Glutamatergic neuron (in vitro differentiated cells): ENCODE data around the gene PRMT7. TPM values are rescaled to one million over a fixed set of nuclear protein-coding genes. Genes with fewer than 3 reads are reported as not detected.

Experiments
- DNase-seq: peaks from one replicate; pipeline ENCODE4 v3.0.0; 2022
- H3K27ac Mint-ChIP-seq: one replicate; pipeline ENCODE4 v1.8.0; 2020; ENCODE audit warnings: mild to moderate bottlenecking, mixed read lengths, inconsistent platforms; ENCODE audit not compliant: unreplicated experiment
- H3K27me3 Mint-ChIP-seq: one replicate; pipeline ENCODE4 v1.8.0; 2020; ENCODE audit warnings: mild to moderate bottlenecking, moderate library complexity, mixed read lengths, inconsistent platforms; ENCODE audit not compliant: unreplicated experiment
- H3K36me3 Mint-ChIP-seq: one replicate; pipeline ENCODE4 v1.8.0; 2020; ENCODE audit warnings: mild to moderate bottlenecking, mixed read lengths, inconsistent platforms; ENCODE audit not compliant: unreplicated experiment
- H3K4me1 Mint-ChIP-seq: one replicate; pipeline ENCODE4 v1.8.0; 2020; ENCODE audit warnings: mild to moderate bottlenecking, low read depth, mixed read lengths, inconsistent platforms; ENCODE audit not compliant: unreplicated experiment
- H3K4me3 Mint-ChIP-seq: one replicate; pipeline ENCODE4 v1.8.0; 2020; ENCODE audit warnings: mild to moderate bottlenecking, mixed read lengths, inconsistent platforms; ENCODE audit not compliant: unreplicated experiment
- H3K9me3 Mint-ChIP-seq: one replicate; pipeline ENCODE4 v1.8.0; 2020; ENCODE audit warnings: mild to moderate bottlenecking, moderate library complexity, mixed read lengths, inconsistent platforms; ENCODE audit not compliant: unreplicated experiment
- total RNA-seq: library from RNA; stranded (reverse); fragmentation: NEBNext Ultra II Directional; extraction: Animal tissue kit (Norgen Biotek cat#: 25700); gene quantifications from one replicate; pipeline ENCODE4 v1.2.1, GENCODE V29; 2021; ENCODE audit not compliant: unreplicated experiment
- TF ChIP-seq, protein P1 (sequence below): fragments of 200-600 bp; sonication (generic); IDR thresholded peaks from one replicate; pipeline ENCODE4 v1.5.0; 2021; ENCODE audit not compliant: partially characterized antibody, unreplicated experiment

Gene PRMT7
- total RNA-seq, 1 donor from 2014 or later: 62.7 TPM

DNA sequence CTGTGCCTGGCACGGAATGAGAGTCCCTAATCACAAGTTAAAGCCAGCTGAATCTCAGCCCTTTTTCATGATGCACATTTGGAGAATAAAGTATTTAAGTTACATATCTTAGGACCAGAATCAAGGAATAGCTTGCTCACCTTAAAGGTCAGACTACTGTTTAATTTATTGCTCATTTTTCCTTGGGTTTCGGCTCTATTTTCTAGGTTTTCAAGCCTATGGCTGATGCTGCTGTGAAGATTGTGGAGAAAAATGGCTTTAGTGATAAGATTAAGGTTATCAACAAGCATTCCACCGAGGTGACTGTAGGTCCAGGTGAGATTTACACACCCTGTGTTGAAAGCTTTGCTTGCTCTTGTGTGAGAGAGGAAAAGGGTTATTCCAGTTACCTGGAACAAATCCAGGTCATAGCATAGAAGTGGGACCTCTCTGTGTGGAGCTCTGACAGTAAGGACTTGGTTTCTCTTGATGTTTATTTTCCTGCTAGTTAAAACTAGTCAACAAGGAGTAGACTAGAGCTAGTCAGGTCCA is 18.1 kb downstream of the PRMT7 start:
- no peaks in the 10 kb centered on the region for H3K4me1 Mint-ChIP-seq
- no peaks in the 10 kb centered on the region for H3K36me3 Mint-ChIP-seq
- no peaks in the 10 kb centered on the region for H3K9me3 Mint-ChIP-seq
- DNase-seq: no peak
- no peaks in the 10 kb centered on the region for H3K27me3 Mint-ChIP-seq
- H3K4me3 Mint-ChIP-seq: no peak overlapping the region
- H3K27ac Mint-ChIP-seq: no peak overlapping the region
- TF ChIP-seq, protein P1, sequence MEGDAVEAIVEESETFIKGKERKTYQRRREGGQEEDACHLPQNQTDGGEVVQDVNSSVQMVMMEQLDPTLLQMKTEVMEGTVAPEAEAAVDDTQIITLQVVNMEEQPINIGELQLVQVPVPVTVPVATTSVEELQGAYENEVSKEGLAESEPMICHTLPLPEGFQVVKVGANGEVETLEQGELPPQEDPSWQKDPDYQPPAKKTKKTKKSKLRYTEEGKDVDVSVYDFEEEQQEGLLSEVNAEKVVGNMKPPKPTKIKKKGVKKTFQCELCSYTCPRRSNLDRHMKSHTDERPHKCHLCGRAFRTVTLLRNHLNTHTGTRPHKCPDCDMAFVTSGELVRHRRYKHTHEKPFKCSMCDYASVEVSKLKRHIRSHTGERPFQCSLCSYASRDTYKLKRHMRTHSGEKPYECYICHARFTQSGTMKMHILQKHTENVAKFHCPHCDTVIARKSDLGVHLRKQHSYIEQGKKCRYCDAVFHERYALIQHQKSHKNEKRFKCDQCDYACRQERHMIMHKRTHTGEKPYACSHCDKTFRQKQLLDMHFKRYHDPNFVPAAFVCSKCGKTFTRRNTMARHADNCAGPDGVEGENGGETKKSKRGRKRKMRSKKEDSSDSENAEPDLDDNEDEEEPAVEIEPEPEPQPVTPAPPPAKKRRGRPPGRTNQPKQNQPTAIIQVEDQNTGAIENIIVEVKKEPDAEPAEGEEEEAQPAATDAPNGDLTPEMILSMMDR: peak; percentile 60

DNA sequence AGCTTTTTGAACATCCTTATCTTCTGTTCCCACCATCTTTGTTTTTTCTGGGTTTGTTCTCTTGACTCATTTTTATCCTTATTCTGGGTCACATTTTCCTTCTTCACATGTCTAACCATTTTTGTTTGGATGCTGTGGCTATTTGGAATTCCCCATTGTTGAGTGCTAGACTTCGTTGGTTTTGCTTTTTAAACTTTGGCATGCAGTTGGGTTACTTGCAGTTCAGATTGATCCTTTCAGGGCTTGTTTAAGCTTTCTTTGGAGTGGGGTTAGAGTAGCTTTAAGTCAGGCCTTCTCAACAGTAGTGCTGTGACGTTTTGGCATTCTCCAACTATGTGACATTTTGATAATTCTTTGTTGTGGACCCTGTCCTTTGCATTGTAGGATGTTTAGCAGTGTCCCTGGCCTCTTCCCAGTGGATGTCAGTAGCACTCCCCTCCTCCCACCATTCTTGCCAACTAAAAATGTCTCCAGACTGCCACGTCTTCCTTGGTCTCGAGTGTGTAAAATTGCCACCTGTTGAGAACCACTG is 21.1 kb downstream of the PRMT7 start:
- Mint-ChIP-seq H3K27me3 (no peaks in the 10 kb centered on the region), H3K27ac (no peak overlapping the region), H3K36me3 (no peaks in the 10 kb centered on the region), H3K9me3 (no peaks in the 10 kb centered on the region), H3K4me3 (no peak overlapping the region), H3K4me1 (no peaks in the 10 kb centered on the region)
- TF ChIP-seq, protein P1: no peak
- no peak for DNase-seq

DNA sequence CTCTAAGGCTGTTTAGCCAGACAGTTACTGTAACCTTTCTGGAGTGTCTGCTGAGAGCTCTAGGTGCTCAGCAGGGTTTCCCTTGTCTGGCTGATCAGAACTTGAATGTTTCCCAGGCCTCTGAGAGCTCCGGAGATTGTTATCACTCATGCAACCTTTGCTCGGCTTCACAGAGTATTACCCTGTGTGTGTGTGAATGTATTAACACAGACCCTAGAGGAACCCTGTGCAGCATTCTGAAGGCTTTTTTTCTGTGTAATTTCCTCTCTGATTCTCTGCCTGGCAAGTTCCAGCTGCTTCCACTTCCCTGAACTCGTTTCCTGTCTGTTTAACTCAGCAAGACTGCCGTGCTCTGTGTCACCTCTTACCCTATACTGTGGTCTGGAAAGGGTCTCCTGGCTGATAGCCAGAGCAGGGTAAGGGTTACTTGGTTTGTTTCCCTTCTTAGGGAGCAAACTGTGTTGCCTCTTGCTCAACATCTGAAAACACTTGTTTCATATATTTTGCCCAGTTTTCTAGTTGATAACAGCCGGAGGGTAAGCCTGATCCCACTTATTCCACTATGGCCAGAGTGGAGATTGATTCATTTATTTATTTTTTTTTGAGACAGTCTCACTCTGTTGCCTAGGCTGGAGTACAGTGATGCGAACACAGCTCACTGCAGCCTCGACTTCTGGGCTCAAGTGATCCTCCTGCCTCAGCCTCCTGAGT is 21.7 kb downstream of the PRMT7 start:
- Mint-ChIP-seq H3K27ac (no peak overlapping the region), H3K9me3 (no peaks in the 10 kb centered on the region), H3K36me3 (no peaks in the 10 kb centered on the region), H3K4me1 (no peaks in the 10 kb centered on the region), H3K27me3 (no peaks in the 10 kb centered on the region), H3K4me3 (no peak overlapping the region)
- no peak for DNase-seq
- TF ChIP-seq, protein P1: no peak

DNA sequence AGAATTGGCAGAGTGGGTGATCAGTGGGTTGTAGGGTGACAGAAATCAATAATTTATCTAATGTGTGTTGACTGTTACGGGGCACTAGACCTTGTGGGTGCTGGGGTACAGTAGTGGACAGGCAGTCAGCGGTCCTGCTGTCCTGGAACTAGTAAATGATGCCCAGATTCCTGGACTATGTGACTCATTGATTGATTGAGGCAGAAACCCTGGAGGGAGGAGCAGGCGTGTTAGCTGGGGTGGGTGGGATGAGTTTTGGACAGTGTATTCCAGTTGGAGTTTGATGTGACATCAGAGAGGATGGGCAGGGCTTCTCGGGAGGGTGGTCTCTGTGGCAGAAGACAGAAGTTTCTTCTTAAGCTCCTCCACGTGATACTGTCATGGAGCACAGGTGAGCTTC is 24.4 kb downstream of the PRMT7 start:
- Mint-ChIP-seq H3K9me3 (no peaks in the 10 kb centered on the region), H3K4me3 (peak overlapping the region; percentile 30), H3K27me3 (peaks cover 3% of the 10 kb centered on the region), H3K4me1 (no peaks in the 10 kb centered on the region), H3K27ac (no peak overlapping the region), H3K36me3 (no peaks in the 10 kb centered on the region)
- TF ChIP-seq, protein P1: no peak
- no peak for DNase-seq
